ENCODE results near the gene CRY2.

CRY2 gene

GRCh38 chr11:45886816-45887520 is 39.7 kb downstream of the CRY2 start:
- TF ChIP-seq TAF1 (IDR thresholded peaks at IDR 0.05; ENCODE audit: low read depth) (no peak), EP300 (IDR thresholded peaks at IDR 0.05; ENCODE audit: borderline replicate concordance) (no peak), FOXM1 (IDR thresholded peaks at IDR 0.05; ENCODE audit: borderline replicate concordance, low read depth) (no peak), TCF12 (IDR thresholded peaks at IDR 0.05; ENCODE audit: low read depth) (no peak), RAD21 (IDR thresholded peaks at IDR 0.05; ENCODE audit: low read depth) (no peak)
- TF ChIP-seq, protein P1, sequence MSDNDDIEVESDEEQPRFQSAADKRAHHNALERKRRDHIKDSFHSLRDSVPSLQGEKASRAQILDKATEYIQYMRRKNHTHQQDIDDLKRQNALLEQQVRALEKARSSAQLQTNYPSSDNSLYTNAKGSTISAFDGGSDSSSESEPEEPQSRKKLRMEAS (IDR thresholded peaks at IDR 0.05) = no peak

- TF ChIP-seq YY1 (IDR thresholded peaks at IDR 0.05; ENCODE audit: low read depth) (no peak), CEBPB (IDR thresholded peaks at IDR 0.05) (no peak), NFIC (IDR thresholded peaks at IDR 0.05) (no peak)
Measured at GRCh38 chr11:45887587-45887986, 40.3 kb downstream of the CRY2 start.

DNA sequence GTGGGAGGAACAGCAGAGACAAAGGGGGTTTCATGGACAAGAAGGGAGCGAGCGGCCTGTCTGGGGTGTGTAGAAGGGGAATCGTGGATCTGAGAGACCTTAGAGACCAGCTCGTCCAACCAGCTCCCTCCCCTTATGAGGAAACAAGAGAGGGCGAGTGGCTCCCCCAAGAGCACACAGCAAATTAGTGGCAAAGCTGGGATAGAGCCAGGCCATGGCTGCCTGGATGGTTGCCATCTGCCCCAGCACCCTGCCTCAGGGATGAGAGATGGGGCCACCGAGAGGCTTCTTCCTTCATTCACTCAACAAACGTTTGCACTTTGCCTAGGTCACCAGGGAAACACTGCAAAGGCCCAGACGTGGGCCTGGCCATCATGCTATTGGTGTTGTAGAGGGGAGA is 42.3 kb downstream of the CRY2 start:
- TF ChIP-seq RAD21 (IDR thresholded peaks at IDR 0.05; ENCODE audit: low read depth) = no peak
- no peak for TF ChIP-seq TAF1 (IDR thresholded peaks at IDR 0.05; ENCODE audit: low read depth)
- TF ChIP-seq, protein P2, sequence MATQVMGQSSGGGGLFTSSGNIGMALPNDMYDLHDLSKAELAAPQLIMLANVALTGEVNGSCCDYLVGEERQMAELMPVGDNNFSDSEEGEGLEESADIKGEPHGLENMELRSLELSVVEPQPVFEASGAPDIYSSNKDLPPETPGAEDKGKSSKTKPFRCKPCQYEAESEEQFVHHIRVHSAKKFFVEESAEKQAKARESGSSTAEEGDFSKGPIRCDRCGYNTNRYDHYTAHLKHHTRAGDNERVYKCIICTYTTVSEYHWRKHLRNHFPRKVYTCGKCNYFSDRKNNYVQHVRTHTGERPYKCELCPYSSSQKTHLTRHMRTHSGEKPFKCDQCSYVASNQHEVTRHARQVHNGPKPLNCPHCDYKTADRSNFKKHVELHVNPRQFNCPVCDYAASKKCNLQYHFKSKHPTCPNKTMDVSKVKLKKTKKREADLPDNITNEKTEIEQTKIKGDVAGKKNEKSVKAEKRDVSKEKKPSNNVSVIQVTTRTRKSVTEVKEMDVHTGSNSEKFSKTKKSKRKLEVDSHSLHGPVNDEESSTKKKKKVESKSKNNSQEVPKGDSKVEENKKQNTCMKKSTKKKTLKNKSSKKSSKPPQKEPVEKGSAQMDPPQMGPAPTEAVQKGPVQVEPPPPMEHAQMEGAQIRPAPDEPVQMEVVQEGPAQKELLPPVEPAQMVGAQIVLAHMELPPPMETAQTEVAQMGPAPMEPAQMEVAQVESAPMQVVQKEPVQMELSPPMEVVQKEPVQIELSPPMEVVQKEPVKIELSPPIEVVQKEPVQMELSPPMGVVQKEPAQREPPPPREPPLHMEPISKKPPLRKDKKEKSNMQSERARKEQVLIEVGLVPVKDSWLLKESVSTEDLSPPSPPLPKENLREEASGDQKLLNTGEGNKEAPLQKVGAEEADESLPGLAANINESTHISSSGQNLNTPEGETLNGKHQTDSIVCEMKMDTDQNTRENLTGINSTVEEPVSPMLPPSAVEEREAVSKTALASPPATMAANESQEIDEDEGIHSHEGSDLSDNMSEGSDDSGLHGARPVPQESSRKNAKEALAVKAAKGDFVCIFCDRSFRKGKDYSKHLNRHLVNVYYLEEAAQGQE (IDR thresholded peaks at IDR 0.05; ENCODE audit: low read depth) = no peak
- TF ChIP-seq FOXM1 (IDR thresholded peaks at IDR 0.05; ENCODE audit: borderline replicate concordance, low read depth) = no peak
- TF ChIP-seq TEAD4 (IDR thresholded peaks at IDR 0.05) = no peak
- TF ChIP-seq NFIC (IDR thresholded peaks at IDR 0.05) = no peak
- TF ChIP-seq CEBPB (IDR thresholded peaks at IDR 0.05) = no peak
- no peak for TF ChIP-seq ZBTB7A (IDR thresholded peaks at IDR 0.05; ENCODE audit: low read depth)
- TF ChIP-seq, protein P1 (IDR thresholded peaks at IDR 0.05) = no peak
- TF ChIP-seq EGR1 (IDR thresholded peaks at IDR 0.05) = no peak
- TF ChIP-seq, protein P3, sequence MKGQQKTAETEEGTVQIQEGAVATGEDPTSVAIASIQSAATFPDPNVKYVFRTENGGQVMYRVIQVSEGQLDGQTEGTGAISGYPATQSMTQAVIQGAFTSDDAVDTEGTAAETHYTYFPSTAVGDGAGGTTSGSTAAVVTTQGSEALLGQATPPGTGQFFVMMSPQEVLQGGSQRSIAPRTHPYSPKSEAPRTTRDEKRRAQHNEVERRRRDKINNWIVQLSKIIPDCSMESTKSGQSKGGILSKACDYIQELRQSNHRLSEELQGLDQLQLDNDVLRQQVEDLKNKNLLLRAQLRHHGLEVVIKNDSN (IDR thresholded peaks at IDR 0.05) = no peak
- TF ChIP-seq YY1 (IDR thresholded peaks at IDR 0.05; ENCODE audit: low read depth) = no peak
- TF ChIP-seq TCF12 (IDR thresholded peaks at IDR 0.05; ENCODE audit: low read depth) = no peak
- TF ChIP-seq CREB1 (IDR thresholded peaks at IDR 0.05; ENCODE audit: low read depth) = no peak
- TF ChIP-seq EP300 (IDR thresholded peaks at IDR 0.05; ENCODE audit: borderline replicate concordance) = no peak

DNA sequence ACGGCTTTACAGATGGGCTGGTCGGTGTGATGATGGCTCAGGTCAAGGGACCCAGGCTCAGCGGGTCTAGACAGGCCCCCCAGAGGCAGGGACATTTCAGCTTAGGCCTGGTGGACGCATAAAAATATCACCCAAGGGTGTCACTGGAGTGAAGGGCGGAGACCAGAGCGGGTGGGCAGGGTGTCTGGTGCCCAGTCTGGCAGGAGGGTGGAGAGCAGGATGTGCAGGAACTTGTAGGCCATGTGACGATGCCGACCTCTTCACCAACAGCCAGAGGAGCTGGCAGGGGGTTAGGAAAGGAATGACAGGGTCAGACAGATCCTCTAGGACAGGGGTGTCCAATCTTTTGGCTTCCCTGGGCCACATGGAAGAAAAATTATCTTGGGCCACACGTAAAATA is 42.7 kb downstream of the CRY2 start:
- no peak for TF ChIP-seq TAF1 (IDR thresholded peaks at IDR 0.05; ENCODE audit: low read depth)
- no peak for TF ChIP-seq CEBPB (IDR thresholded peaks at IDR 0.05)
- TF ChIP-seq, protein P3 (IDR thresholded peaks at IDR 0.05) = no peak
- TF ChIP-seq, protein P1 (IDR thresholded peaks at IDR 0.05) = no peak
- no peak for TF ChIP-seq TEAD4 (IDR thresholded peaks at IDR 0.05)
- TF ChIP-seq YY1 (IDR thresholded peaks at IDR 0.05; ENCODE audit: low read depth) = no peak
- TF ChIP-seq RAD21 (IDR thresholded peaks at IDR 0.05; ENCODE audit: low read depth) = no peak
- no peak for TF ChIP-seq ZBTB7A (IDR thresholded peaks at IDR 0.05; ENCODE audit: low read depth)
- no peak for TF ChIP-seq FOXM1 (IDR thresholded peaks at IDR 0.05; ENCODE audit: borderline replicate concordance, low read depth)
- TF ChIP-seq EP300 (IDR thresholded peaks at IDR 0.05; ENCODE audit: borderline replicate concordance) = no peak
- TF ChIP-seq NFIC (IDR thresholded peaks at IDR 0.05) = no peak

DNA sequence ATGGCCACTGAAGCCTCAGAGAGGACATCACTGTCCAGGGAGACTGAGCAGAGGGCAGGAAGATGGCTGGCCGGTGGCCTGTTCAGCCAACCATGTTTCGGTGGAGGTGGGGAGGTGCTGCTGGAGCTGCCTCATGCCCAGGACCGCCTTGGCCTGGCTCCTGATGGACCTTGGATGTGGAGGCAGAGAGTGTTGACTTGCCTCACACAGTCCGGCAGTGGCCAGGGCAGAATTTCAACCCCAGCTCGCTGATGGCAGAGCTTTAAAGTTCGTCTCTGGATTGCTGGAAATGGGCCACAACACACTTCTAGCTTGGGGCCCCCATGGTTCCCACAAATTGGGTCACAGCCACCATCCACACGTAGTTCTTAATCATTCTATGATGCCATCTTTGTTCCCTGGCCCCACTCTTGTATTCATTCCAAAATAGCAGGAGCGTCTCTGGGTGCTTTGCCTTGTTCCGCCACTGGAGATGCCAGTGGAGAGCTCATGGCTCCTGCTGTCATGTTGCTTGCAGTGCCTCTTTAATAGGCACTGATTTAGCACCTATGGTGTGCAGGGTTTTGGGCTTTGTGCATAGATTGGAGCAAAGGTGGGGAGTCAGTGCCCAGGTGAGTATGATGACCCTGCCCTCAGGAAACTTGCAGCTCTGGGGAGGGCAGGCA is 43.7 kb downstream of the CRY2 start:
- no peak for TF ChIP-seq EP300 (IDR thresholded peaks at IDR 0.05; ENCODE audit: borderline replicate concordance)
- no peak for TF ChIP-seq TCF12 (IDR thresholded peaks at IDR 0.05; ENCODE audit: low read depth)
- TF ChIP-seq NFIC (IDR thresholded peaks at IDR 0.05) = no peak
- TF ChIP-seq, protein P3 (IDR thresholded peaks at IDR 0.05) = no peak
- TF ChIP-seq CEBPB (IDR thresholded peaks at IDR 0.05) = no peak
- no peak for TF ChIP-seq ZBTB7A (IDR thresholded peaks at IDR 0.05; ENCODE audit: low read depth)
- no peak for TF ChIP-seq RAD21 (IDR thresholded peaks at IDR 0.05; ENCODE audit: low read depth)
- TF ChIP-seq, protein P1 (IDR thresholded peaks at IDR 0.05) = no peak
- TF ChIP-seq EGR1 (IDR thresholded peaks at IDR 0.05) = no peak
- no peak for TF ChIP-seq YY1 (IDR thresholded peaks at IDR 0.05; ENCODE audit: low read depth)
- TF ChIP-seq, protein P2 (IDR thresholded peaks at IDR 0.05; ENCODE audit: low read depth) = no peak
- no peak for TF ChIP-seq FOXM1 (IDR thresholded peaks at IDR 0.05; ENCODE audit: borderline replicate concordance, low read depth)
- no peak for TF ChIP-seq CREB1 (IDR thresholded peaks at IDR 0.05; ENCODE audit: low read depth)
